ENCODE data around the gene DHRS1.
"Not testable (repeated sequence)": the region's sequence is repeated elsewhere in the genome, so short reads cannot be mapped to it uniquely, and the experiment has no call there.

DHRS1 gene

DNA sequence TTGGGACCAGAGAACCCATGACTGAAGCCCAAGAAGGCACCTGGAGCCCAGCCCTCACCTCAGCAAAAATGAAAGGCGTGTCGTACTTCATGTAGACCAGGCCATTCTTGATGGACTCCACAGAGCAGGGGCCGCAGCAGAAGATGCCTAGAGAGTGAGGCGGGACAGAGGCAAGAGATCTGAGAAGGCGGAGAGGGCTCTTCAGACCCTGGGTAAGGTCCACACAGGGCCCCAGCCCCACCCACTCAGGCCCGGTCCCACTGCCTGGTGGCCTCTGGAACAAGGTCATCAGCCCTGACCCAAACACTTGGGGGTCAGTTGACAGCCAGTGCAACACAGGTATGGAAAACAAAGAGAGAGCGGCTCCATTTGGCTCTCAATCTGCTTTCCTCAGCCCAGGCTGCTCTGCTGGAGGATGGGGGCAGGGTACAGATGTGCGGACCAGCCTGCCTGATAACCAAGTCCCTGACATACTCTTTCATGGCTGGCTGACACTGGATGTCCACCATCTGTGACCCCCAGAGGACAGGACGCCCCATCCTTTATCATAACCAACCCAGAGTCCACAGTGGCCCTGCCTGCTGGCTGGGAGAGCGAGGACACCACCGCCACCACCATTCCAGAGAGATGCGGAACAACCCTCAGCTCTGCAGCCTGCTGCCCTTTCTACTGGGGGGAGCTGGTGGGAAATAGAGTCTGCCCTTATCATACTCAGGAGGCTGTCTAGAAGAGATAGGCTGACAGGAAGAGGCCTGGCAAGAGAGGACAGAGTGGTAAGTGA lies 43.5 kb downstream of the DHRS1 start:
- no peak overlapping the region for H3K4me3 ChIP-seq (ENCODE audit: low read length)
- no peak for DNase-seq (ENCODE audit: low read depth, low spot score)

DNA sequence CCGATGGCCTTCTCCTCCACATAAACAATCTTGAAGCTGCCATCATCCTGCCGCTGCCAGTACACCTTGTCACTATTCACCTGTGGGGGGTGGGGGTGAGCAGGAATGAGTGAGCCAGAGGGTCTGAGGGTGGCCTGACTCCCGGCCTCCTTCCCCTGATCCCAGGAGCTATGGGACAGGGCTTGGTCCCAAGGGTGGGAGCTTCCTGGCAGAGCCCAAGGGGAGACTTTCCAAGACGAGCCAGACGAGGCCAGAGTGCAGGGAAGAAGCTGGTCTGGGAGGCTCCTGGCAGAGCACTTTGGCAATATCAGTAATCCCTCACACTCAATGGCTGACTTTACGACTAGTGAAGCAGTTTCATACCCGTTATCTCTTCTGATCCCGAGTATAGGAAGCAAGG lies 44.1 kb downstream of the DHRS1 start:
- DNase-seq (ENCODE audit: low read depth, low spot score) = no peak
- no peak overlapping the region for H3K4me3 ChIP-seq (ENCODE audit: low read length)

DNA sequence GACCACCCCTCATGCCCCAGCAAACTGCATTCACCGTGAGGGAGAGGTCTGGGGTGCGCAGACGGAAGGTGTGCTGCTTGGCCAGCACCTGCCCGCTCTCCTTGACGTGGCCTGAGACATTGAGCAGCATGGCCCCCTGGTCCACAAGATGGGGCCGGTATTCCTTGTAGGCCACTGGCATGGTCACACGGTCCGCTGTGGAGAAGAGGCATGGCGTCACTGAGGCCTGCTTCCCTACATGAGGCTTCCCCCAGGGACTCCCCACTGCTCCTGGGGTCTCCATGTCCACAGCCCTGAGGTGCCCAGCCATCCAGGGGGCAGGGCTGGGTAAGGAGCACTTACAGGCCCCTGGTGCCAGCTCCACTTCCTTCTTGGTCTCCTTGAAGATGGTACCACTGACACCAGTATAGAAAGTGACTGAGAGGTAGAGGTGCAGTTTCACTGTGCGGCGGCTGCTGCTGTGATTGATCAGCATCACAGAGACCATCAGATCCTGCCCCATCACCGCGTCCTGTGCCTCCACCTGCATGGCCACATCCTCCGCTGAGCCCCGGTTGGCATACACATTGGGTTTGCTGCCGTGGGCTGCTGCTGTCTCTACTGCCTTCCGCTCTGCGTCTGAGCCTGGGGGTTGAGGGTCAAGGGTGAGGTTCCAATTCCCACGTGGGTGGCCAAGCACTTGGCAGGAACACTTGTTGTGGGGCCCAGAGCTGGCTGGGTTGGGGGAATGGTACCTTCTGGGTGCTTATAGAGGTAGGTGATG lies 44.8 kb downstream of the DHRS1 start:
- H3K4me3 ChIP-seq (ENCODE audit: low read length) = no peak overlapping the region
- DNase-seq (ENCODE audit: low read depth, low spot score) = no peak

DNA sequence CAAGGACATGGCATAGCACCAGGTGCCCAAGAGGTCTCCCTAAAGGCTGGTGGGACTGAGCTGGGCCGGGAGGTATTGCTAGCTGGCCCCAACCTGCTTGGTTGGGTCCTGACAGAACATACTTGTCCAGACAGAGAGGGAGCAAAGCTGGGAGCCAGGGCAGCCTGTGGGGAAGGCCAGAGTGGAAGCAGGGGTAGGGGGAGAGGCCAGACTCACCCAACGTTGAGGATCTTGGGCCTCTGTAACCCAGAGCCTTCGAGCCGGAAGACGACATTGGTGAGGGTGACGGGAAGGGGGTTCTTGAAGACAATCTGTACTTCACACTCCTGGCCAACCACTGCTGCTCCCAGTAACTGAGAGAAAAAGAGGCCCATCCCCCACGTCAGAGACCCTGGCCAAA lies 45.6 kb downstream of the DHRS1 start:
- no peak overlapping the region for H3K4me3 ChIP-seq (ENCODE audit: low read length)
- DNase-seq (ENCODE audit: low read depth, low spot score) = no peak

DNA sequence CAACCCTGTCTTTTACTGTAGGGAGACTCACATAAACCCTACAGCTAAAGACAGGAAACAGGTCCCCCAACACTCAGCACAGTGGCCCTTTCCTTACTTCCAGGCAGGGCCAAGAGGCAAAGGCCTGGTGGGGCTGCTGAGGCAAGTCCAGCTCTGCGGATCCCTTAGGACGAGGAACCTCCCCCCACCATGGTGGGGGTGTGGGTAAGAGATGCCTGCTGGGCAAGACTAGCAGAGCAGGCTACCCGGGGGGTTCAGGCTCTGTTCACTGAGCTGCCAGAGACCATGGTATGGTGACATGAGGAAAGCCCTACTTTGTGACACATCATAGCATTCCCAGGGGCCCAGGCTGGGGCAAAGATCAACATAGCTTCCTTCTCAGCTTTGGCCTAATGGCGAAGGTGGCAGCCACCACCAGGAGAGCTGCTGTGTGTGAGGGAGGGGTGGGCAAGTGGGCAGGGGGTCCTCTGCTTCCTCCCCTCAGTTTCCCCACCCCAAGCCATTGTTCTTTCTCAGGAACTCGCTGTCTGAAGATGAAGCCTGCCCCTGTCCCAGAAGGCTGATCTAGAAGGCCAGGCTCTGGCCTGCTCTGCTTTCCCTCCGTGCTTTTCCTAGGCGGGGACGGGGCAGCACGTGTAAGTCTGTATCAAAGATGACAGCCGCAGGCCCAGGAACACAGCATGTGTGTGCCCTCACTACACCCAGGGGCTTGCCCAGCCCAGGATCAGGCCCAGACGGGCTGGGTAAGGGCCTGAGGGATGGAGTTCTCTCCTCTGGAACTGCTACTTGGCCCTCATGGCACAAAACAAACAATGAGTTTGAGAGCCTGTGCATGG lies 47.1 kb downstream of the DHRS1 start:
- DNase-seq (ENCODE audit: low read depth, low spot score) = no peak
- no peak overlapping the region for H3K4me3 ChIP-seq (ENCODE audit: low read length)

DNA sequence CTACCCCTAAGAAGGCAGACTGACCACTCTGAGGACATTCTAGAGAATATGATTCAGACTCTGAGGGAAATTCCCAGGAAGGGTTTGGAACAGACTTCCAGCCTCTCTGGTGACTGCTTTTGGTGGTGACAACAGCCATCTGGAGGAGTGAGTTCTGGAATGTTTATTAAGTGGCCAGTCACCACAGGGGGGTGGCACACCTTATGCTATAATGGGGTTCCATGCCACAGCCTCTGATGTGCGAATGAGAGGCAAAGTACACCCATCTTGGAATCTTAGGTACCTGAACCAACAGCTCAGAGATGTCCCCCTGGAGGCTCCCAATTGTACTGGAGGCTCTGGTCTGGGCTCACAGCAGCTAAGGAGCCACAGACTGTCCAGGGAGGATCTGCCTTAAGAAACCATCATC lies 47.7 kb downstream of the DHRS1 start:
- H3K4me3 ChIP-seq (ENCODE audit: low read length) = no peak overlapping the region
- DNase-seq (ENCODE audit: low read depth, low spot score) = no peak

DNA sequence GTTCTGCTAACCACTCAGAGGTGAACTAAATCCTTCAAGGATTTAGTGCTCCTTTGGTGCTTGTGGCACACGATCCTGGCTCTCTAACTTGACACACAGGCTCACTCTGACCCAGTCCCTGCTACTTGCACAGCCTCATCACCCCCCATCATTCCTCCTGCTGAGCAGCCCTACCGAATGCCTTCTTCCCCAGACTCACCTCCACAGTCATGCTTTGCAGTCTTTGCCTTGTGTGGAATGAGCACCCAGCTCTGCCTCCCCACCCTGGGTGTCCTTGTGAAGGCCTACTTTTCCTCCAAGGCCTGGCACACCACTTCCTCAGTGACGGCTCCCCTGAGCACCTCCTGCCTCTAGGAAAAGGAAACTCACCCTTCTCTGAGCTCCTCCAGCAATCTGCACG lies 49.2 kb downstream of the DHRS1 start:
- DNase-seq (ENCODE audit: low read depth, low spot score) = no peak
- H3K4me3 ChIP-seq (ENCODE audit: low read length) = no peak overlapping the region

DNA sequence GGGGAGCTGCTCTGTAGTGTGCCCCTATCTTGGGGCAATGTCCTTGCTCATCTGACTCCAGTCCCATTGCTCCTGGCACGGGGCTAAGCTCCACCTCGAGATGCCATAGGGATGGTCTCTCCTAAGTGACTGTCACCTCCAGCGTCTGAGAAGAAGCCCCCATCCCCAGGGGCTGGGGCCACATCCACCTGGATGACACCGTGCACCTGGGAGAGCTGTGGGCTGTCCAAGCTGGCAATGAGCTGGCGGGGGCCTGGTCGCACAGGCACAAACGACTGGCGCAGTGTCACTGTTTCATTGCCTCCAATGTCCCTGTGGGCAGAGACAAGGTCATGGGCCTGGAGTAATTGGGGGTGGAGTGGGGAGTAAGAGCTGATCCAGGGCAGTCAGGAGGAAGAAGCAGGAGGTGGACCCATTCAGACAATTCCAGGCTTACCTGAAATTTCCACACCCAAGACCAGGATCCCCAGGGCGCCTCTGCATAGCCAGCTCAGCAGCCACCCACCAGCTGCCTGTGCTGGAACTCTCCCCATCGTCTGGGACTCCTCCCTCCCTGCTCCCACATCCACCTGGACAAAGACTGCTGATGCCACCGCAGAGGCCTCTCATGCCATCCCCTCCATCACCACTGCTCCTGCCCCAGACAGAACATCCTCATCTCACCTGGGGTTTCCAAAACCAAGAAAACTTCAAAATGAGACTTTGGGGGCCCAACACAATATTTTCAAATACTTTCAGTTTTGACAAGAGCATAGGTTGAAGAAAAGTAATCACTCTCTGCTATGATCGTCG lies 50.2 kb downstream of the DHRS1 start:
- DNase-seq (ENCODE audit: low read depth, low spot score) = no peak
- H3K4me3 ChIP-seq (ENCODE audit: low read length) = no peak overlapping the region

DNA sequence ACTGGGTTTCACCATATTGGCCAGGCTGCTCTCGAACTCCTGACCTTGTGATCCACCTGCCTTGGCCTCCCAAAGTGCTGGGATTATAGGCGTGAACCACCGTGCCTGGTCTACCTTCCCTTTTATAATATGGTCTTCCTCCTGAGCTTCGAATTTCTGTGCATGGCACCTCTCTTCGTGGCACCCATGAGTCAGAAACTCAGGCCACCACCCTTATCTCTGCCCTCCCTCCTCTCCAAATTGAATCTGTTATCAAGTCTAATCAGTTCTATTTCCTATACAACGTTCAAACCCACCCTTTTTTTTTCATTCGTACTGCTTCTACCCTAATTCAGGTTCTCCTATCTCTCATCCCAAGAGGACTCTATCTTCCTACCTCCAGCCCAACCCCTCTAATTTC lies 52.2 kb downstream of the DHRS1 start:
- no peak for DNase-seq (ENCODE audit: low read depth, low spot score)
- no peak overlapping the region for H3K4me3 ChIP-seq (ENCODE audit: low read length)

DNA sequence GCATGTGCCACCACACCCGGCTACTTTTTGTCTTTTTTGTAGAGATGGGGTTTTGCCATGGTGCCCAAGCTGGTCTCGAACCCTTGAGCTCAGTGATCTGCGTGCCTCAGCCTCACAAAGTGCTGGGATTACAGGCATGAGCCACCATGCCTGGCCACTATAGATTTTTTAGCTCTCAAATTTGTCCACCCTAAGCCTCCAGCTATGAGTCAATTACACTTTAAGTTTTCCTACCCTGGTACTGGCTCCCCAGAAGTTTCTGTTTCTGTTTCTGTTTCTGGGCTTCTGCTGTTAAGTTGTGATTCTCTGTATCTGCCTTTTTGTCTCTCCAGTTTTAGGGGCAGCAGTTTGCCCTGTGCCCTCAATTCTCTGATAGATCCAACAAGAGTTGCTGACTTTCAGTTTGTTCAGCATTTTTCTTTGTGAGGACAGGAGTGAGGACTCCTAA lies 52.8 kb downstream of the DHRS1 start:
- no peak for DNase-seq (ENCODE audit: low read depth, low spot score)
- H3K4me3 ChIP-seq (ENCODE audit: low read length) = no peak overlapping the region

DNA sequence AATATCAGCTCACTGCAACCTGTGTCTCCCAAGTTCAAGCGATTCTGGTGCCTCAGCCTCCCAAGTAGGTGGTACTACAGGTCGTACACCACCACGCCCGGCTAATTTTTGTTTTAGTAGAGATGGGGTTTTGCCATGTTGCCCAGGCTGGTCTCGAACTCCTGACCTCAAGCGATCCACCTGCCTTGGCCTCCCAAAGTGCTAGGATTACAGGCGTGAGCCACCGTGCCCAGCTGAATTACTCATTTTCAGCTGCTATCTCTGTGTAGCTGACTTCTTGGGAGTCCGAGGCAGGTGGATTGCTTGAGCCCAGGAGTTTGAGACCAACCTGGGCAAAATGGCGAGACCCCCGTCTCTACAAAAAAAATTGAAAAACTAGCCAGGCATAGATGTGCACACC lies 54.2 kb downstream of the DHRS1 start:
- not testable (repeated sequence) for DNase-seq (ENCODE audit: low read depth, low spot score); H3K4me3 ChIP-seq (ENCODE audit: low read length)

DNA sequence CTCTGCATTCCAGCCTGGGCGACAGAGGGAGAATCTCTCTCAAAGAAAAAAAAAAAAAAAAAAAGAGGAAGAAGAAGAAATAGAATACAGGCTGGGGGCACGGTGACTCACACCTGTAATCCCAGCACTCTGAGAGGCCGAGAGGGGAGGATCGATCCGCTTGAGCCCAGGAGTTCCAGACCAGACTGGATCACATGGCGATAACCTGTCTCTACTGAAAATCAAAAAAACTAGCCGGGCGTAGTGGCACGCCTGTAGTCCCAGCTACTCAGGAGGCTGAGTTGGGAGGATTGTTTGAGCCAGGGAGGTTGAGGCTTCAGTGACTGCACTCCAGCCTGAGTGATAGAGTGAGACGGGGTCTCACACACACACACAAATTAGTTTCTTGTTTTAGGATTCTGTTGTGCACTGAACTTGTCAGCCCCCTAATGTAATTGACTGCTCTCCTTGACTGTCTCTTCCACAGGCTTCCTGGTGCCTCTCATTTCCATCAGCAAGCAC lies 56.2 kb downstream of the DHRS1 start:
- H3K4me3 ChIP-seq (ENCODE audit: low read length) = peak overlapping the region; percentile 69
- DNase-seq (ENCODE audit: low read depth, low spot score) = no peak

DNA sequence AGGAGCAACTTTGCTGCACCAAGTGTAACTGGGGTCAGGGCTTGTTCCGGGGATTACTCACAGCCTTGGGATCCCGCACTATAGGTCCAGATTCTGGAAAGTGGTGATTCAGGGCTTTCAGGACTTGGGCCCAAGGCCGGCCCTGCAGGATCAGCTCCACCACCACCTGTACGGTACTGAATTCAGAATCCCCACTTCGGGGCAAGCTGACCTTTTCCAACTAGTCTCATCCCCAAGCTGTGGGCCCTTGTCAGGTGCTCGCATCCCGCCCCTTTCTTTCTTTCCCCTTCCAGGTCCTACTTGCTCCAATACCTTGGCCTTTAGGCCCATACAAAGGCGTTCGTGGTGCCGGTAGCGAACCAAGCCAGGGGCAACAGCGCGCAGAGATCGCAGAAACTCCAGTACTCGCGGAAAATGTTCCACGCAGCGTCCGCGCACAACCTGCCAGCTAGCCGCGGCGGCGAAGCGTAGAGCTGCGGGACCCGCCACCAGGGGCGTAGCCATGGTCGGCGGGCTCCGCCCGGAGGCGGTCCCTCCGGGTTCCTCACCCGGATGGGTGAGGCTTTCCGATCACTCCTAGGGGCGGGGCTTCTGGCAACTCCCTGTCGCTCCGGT lies 57.6 kb downstream of the DHRS1 start:
- H3K4me3 ChIP-seq (ENCODE audit: low read length) = peak overlapping the region; percentile 69
- DNase-seq (ENCODE audit: low read depth, low spot score) = peak; percentile 89

All from Jurkat, Clone E6-1 (cell line).